ENCODE results near the gene DYNLT3.
A peak's percentile ranks its signal among the peaks of the same experiment; 100 is the strongest.

The DYNLT3 gene

GRCh38 chrX:37800717-37801116 is 46.7 kb downstream of the DYNLT3 start:
- H3K4me3 ChIP-seq (ENCODE audit: low read depth, low read length) = no peak overlapping the region
- TF ChIP-seq, protein P1, sequence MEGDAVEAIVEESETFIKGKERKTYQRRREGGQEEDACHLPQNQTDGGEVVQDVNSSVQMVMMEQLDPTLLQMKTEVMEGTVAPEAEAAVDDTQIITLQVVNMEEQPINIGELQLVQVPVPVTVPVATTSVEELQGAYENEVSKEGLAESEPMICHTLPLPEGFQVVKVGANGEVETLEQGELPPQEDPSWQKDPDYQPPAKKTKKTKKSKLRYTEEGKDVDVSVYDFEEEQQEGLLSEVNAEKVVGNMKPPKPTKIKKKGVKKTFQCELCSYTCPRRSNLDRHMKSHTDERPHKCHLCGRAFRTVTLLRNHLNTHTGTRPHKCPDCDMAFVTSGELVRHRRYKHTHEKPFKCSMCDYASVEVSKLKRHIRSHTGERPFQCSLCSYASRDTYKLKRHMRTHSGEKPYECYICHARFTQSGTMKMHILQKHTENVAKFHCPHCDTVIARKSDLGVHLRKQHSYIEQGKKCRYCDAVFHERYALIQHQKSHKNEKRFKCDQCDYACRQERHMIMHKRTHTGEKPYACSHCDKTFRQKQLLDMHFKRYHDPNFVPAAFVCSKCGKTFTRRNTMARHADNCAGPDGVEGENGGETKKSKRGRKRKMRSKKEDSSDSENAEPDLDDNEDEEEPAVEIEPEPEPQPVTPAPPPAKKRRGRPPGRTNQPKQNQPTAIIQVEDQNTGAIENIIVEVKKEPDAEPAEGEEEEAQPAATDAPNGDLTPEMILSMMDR (IDR thresholded peaks at IDR 0.05; ENCODE audit: insufficient read depth, low read depth, low read length, missing control alignments) = no peak
- no peak for DNase-seq (ENCODE audit: low read depth)

- no peak overlapping the region for H3K4me3 ChIP-seq (ENCODE audit: low read depth, low read length)
- DNase-seq (ENCODE audit: low read depth) = no peak
- TF ChIP-seq, protein P1 (IDR thresholded peaks at IDR 0.05; ENCODE audit: insufficient read depth, low read depth, low read length, missing control alignments) = no peak
These were observed 47.4 kb downstream of the DYNLT3 start for GRCh38 chrX:37799936-37800335.

GRCh38 chrX:37796805-37797204 is 50.6 kb downstream of the DYNLT3 start:
- DNase-seq (ENCODE audit: low read depth) = peak; percentile 46
- no peak overlapping the region for H3K4me3 ChIP-seq (ENCODE audit: low read depth, low read length)
- TF ChIP-seq, protein P1 (IDR thresholded peaks at IDR 0.05; ENCODE audit: insufficient read depth, low read depth, low read length, missing control alignments) = no peak

- TF ChIP-seq, protein P1 (IDR thresholded peaks at IDR 0.05; ENCODE audit: insufficient read depth, low read depth, low read length, missing control alignments) = no peak
- no peak for DNase-seq (ENCODE audit: low read depth)
- H3K4me3 ChIP-seq (ENCODE audit: low read depth, low read length) = no peak overlapping the region
These were observed 51.1 kb downstream of the DYNLT3 start for GRCh38 chrX:37796310-37796709.
